Panc1 (cell line): Measurements from ENCODE around the gene FUT4. TPM values are rescaled to one million over a fixed set of nuclear protein-coding genes. Genes with fewer than 3 reads are reported as not detected.

ENCODE experiments used
- ATAC-seq: fragments of 200-7000 bp; cut with Tn5 transposase; 2 replicates; pipeline ENCODE4 v1.9.1; 2020; ENCODE audit warnings: mild to moderate bottlenecking, moderate library complexity
- BruUV-seq: library from RNA; stranded (reverse); fragments of 400-500 nt; replicated peaks from 2 replicates; lab custom pipeline; 2021; lab: Mats Ljungman, UMichigan
- CTCF ChIA-PET: fragments of 300-600 bp; sonication (Branson Sonifier 250); formaldehyde crosslinking; loops from one replicate; lab custom pipeline; 2022; ENCODE audit warnings: antibody characterized with exemption; lab: Charles Lee
- POLR2A ChIA-PET: fragments of 300-600 bp; sonication (Branson Sonifier 250); formaldehyde crosslinking; loops from one replicate; lab custom pipeline; 2022; ENCODE audit warnings: antibody characterized with exemption; lab: Charles Lee
- DNase-seq: peaks from one replicate; pipeline ENCODE4 v3.0.0-alpha.2; 2010; ENCODE audit warnings: low read depth, low spot score
- H3K27ac ChIP-seq: 2 replicates; pipeline ENCODE4 v1.5.1; 2011; ENCODE audit warnings: mild to moderate bottlenecking, low read length, inconsistent platforms
- H3K27me3 ChIP-seq: fragments of 200-500 bp; sonication (Bioruptor generic); 2 replicates; pipeline ENCODE4 v1.6.0; 2014; ENCODE audit warnings: low read length, inconsistent platforms; ENCODE audit not compliant: control insufficient read depth, insufficient read depth
- H3K36me3 ChIP-seq: fragments of 200-500 bp; sonication (Bioruptor generic); 2 replicates; pipeline ENCODE4 v1.5.1; 2014; ENCODE audit warnings: inconsistent platforms, mild to moderate bottlenecking, low read length, moderate library complexity; ENCODE audit not compliant: control insufficient read depth, insufficient read depth
- H3K4me1 ChIP-seq: 2 replicates; pipeline ENCODE4 v1.5.1; 2011; ENCODE audit warnings: inconsistent platforms, mild to moderate bottlenecking, low read length, moderate library complexity; ENCODE audit not compliant: control insufficient read depth, insufficient read depth
- H3K4me3 ChIP-seq, 2 experiments: 2 replicates each; pipeline ENCODE4 v1.5.1; 2011 to 2012; ENCODE audit warnings: low read depth in 2 of 2, low read length in 2 of 2, mild to moderate bottlenecking in 2 of 2, inconsistent platforms in 1 of 2, moderate library complexity in 1 of 2
- H3K9me3 ChIP-seq: fragments of 200-500 bp; sonication (Bioruptor generic); 2 replicates; pipeline ENCODE4 v1.5.1; 2014; ENCODE audit warnings: low read depth, mild to moderate bottlenecking, inconsistent platforms, low read length, moderate library complexity; ENCODE audit not compliant: control insufficient read depth, insufficient read depth
- POLR2AphosphoS5 ChIP-seq: IDR thresholded peaks from 2 replicates; pipeline ENCODE4 v1.6.1; 2012; ENCODE audit warnings: mild to moderate bottlenecking, low read depth, low read length, moderate library complexity
- SIN3A ChIP-seq: IDR thresholded peaks from 2 replicates; pipeline ENCODE4 v1.6.1; 2012; ENCODE audit warnings: low read depth, mild to moderate bottlenecking, low read length, moderate library complexity, borderline replicate concordance; ENCODE audit not compliant: insufficient read depth
- TCF7L2 ChIP-seq: IDR thresholded peaks from 2 replicates; pipeline ENCODE4 v1.6.1; 2011; ENCODE audit warnings: mild to moderate bottlenecking, low read depth, low read length, inconsistent platforms
- in situ Hi-C: cut with HindIII; loops from 2 replicates; pipeline ENCODE4 v1.10.0; 2016; ENCODE audit warnings: low sequenced_read_pairs, low pct_unique_long_range_greater_than_20kb
- intact Hi-C: fragments of 100-400 bp; cut with micrococcal nuclease; formaldehyde crosslinking; loops from one replicate; pipeline ENCODE4 v1.10.0; 2022; ENCODE audit not compliant: unreplicated experiment
- total RNA-seq: library from RNA; stranded (reverse); gene quantifications from one replicate; pipeline ENCODE4 v1.2.1, GENCODE V29; 2021; ENCODE audit not compliant: unreplicated experiment
- TF ChIP-seq, protein P1 (sequence below): fragments of 450-650 bp; IDR thresholded peaks from 2 replicates; pipeline ENCODE4 v1.5.1; 2017; ENCODE audit warnings: mild to moderate bottlenecking
- TF ChIP-seq, protein P2 (sequence below), 2 experiments: IDR thresholded peaks; 2 replicates each; pipeline ENCODE4 v1.6.1; 2011 to 2012; ENCODE audit warnings: low read depth in 2 of 2, control low read depth in 1 of 2, low read length in 1 of 2, mild to moderate bottlenecking in 1 of 2, moderate library complexity in 1 of 2; ENCODE audit not compliant: insufficient read depth in 1 of 2

FUT4 gene
- total RNA-seq, 1 experiment from 2014 or later, result 11.2 TPM

DNA sequence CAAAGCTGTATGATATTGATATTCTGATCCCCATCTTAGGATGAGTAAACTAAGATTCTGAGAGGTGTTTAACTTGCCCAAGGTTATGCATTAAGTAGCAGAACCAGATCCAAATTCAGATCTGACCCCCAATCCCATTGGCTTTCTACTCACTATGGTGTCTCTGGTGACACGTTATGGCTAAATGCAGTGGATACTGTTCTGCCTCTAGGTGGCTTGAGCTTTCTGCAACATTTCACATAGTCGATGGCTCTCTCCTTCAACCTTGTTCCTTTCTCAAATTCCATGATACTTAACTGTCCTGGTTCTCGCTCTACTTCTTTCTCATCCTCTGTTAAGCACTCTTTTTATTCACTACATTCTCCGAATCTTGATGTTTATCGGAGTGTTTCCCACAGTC, 22.0 kb upstream of the FUT4 start:
- in situ Hi-C loops, result no loop called here
- H3K4me1 ChIP-seq, result no peaks in the 10 kb centered on the region
- H3K9me3 ChIP-seq, result no peaks in the 10 kb centered on the region
- ChIA-PET CTCF (interaction anchor here (0.5 to 1.6 kb wide), 5 partner anchors 8 to 413 kb away, joined by 3 to 4 read pairs (median 3); no protein-coding TSS in a partner anchor), POLR2A (no interaction called here)
- H3K36me3 ChIP-seq, result no peaks in the 10 kb centered on the region
- BruUV-seq, result no TSS peak
- intact Hi-C loops, result no loop called here
- DNase-seq (no peak), ATAC-seq (peak; percentile 90)
- H3K27me3 ChIP-seq, result peaks cover 5% of the 10 kb centered on the region; the same call in 1 of the 2 replicates
- H3K4me3 ChIP-seq, result no peak overlapping the region
- TF ChIP-seq POLR2AphosphoS5 (no peak), SIN3A (no peak)
- TF ChIP-seq, protein P1, sequence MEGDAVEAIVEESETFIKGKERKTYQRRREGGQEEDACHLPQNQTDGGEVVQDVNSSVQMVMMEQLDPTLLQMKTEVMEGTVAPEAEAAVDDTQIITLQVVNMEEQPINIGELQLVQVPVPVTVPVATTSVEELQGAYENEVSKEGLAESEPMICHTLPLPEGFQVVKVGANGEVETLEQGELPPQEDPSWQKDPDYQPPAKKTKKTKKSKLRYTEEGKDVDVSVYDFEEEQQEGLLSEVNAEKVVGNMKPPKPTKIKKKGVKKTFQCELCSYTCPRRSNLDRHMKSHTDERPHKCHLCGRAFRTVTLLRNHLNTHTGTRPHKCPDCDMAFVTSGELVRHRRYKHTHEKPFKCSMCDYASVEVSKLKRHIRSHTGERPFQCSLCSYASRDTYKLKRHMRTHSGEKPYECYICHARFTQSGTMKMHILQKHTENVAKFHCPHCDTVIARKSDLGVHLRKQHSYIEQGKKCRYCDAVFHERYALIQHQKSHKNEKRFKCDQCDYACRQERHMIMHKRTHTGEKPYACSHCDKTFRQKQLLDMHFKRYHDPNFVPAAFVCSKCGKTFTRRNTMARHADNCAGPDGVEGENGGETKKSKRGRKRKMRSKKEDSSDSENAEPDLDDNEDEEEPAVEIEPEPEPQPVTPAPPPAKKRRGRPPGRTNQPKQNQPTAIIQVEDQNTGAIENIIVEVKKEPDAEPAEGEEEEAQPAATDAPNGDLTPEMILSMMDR, result peak; percentile 71
- no peak overlapping the region for H3K27ac ChIP-seq

GRCh38 chr11:94524341-94524740, 19.4 kb upstream of the FUT4 start:
- no peaks in the 10 kb centered on the region for H3K4me1 ChIP-seq
- H3K27ac ChIP-seq, result no peak overlapping the region
- ATAC-seq (no peak), DNase-seq (no peak)
- H3K4me3 ChIP-seq, result no peak overlapping the region
- in situ Hi-C loops, result no loop called here
- intact Hi-C loops, result no loop called here
- TF ChIP-seq, protein P2, sequence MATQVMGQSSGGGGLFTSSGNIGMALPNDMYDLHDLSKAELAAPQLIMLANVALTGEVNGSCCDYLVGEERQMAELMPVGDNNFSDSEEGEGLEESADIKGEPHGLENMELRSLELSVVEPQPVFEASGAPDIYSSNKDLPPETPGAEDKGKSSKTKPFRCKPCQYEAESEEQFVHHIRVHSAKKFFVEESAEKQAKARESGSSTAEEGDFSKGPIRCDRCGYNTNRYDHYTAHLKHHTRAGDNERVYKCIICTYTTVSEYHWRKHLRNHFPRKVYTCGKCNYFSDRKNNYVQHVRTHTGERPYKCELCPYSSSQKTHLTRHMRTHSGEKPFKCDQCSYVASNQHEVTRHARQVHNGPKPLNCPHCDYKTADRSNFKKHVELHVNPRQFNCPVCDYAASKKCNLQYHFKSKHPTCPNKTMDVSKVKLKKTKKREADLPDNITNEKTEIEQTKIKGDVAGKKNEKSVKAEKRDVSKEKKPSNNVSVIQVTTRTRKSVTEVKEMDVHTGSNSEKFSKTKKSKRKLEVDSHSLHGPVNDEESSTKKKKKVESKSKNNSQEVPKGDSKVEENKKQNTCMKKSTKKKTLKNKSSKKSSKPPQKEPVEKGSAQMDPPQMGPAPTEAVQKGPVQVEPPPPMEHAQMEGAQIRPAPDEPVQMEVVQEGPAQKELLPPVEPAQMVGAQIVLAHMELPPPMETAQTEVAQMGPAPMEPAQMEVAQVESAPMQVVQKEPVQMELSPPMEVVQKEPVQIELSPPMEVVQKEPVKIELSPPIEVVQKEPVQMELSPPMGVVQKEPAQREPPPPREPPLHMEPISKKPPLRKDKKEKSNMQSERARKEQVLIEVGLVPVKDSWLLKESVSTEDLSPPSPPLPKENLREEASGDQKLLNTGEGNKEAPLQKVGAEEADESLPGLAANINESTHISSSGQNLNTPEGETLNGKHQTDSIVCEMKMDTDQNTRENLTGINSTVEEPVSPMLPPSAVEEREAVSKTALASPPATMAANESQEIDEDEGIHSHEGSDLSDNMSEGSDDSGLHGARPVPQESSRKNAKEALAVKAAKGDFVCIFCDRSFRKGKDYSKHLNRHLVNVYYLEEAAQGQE (IDR thresholded peaks at IDR 0.05; ENCODE audit: insufficient read depth in 1 of 2, low read depth in 2 of 2, low read length in 1 of 2), result no peak
- TF ChIP-seq, protein P1, result no peak
- no peak for TF ChIP-seq TCF7L2
- no peak for TF ChIP-seq SIN3A
- TF ChIP-seq POLR2AphosphoS5, result no peak
- H3K27me3 ChIP-seq, result peaks cover 5% of the 10 kb centered on the region; the same call in 1 of the 2 replicates
- H3K36me3 ChIP-seq, result no peaks in the 10 kb centered on the region
- CTCF ChIA-PET, result no interaction called here
- no peaks in the 10 kb centered on the region for H3K9me3 ChIP-seq
- no TSS peak for BruUV-seq
- POLR2A ChIA-PET, result no interaction called here
